Panc1 (cell line): ENCODE results near the gene LINGO3. TPM values are rescaled to one million over a fixed set of nuclear protein-coding genes. Genes with fewer than 3 reads are reported as not detected.

Experiments used
- ATAC-seq: fragments of 200-7000 bp; cut with Tn5 transposase; 2 replicates; pipeline ENCODE4 v1.9.1; 2020; ENCODE audit warnings: mild to moderate bottlenecking, moderate library complexity
- BruUV-seq: library from RNA; stranded (reverse); fragments of 400-500 nt; replicated peaks from 2 replicates; lab custom pipeline; 2021; lab: Mats Ljungman, UMichigan
- CTCF ChIA-PET: fragments of 300-600 bp; sonication (Branson Sonifier 250); formaldehyde crosslinking; loops from one replicate; lab custom pipeline; 2022; ENCODE audit warnings: antibody characterized with exemption; lab: Charles Lee
- POLR2A ChIA-PET: fragments of 300-600 bp; sonication (Branson Sonifier 250); formaldehyde crosslinking; loops from one replicate; lab custom pipeline; 2022; ENCODE audit warnings: antibody characterized with exemption; lab: Charles Lee
- DNase-seq: peaks from one replicate; pipeline ENCODE4 v3.0.0-alpha.2; 2010; ENCODE audit warnings: low read depth, low spot score
- H3K27ac ChIP-seq: 2 replicates; pipeline ENCODE4 v1.5.1; 2011; ENCODE audit warnings: mild to moderate bottlenecking, low read length, inconsistent platforms
- H3K27me3 ChIP-seq: fragments of 200-500 bp; sonication (Bioruptor generic); 2 replicates; pipeline ENCODE4 v1.6.0; 2014; ENCODE audit warnings: low read length, inconsistent platforms; ENCODE audit not compliant: control insufficient read depth, insufficient read depth
- H3K36me3 ChIP-seq: fragments of 200-500 bp; sonication (Bioruptor generic); 2 replicates; pipeline ENCODE4 v1.5.1; 2014; ENCODE audit warnings: inconsistent platforms, mild to moderate bottlenecking, low read length, moderate library complexity; ENCODE audit not compliant: control insufficient read depth, insufficient read depth
- H3K4me1 ChIP-seq: 2 replicates; pipeline ENCODE4 v1.5.1; 2011; ENCODE audit warnings: inconsistent platforms, mild to moderate bottlenecking, low read length, moderate library complexity; ENCODE audit not compliant: control insufficient read depth, insufficient read depth
- H3K4me3 ChIP-seq, 2 experiments: 2 replicates each; pipeline ENCODE4 v1.5.1; 2011 to 2012; ENCODE audit warnings: low read depth in 2 of 2, low read length in 2 of 2, mild to moderate bottlenecking in 2 of 2, inconsistent platforms in 1 of 2, moderate library complexity in 1 of 2
- H3K9me3 ChIP-seq: fragments of 200-500 bp; sonication (Bioruptor generic); 2 replicates; pipeline ENCODE4 v1.5.1; 2014; ENCODE audit warnings: low read depth, mild to moderate bottlenecking, inconsistent platforms, low read length, moderate library complexity; ENCODE audit not compliant: control insufficient read depth, insufficient read depth
- CTCF ChIP-seq: fragments of 450-650 bp; IDR thresholded peaks from 2 replicates; pipeline ENCODE4 v1.5.1; 2017; ENCODE audit warnings: mild to moderate bottlenecking
- POLR2AphosphoS5 ChIP-seq: IDR thresholded peaks from 2 replicates; pipeline ENCODE4 v1.6.1; 2012; ENCODE audit warnings: mild to moderate bottlenecking, low read depth, low read length, moderate library complexity
- REST ChIP-seq, 2 experiments: IDR thresholded peaks; 2 replicates each; pipeline ENCODE4 v1.6.1; 2011 to 2012; ENCODE audit warnings: low read depth in 2 of 2, control low read depth in 1 of 2, low read length in 1 of 2, mild to moderate bottlenecking in 1 of 2, moderate library complexity in 1 of 2; ENCODE audit not compliant: insufficient read depth in 1 of 2
- SIN3A ChIP-seq: IDR thresholded peaks from 2 replicates; pipeline ENCODE4 v1.6.1; 2012; ENCODE audit warnings: low read depth, mild to moderate bottlenecking, low read length, moderate library complexity, borderline replicate concordance; ENCODE audit not compliant: insufficient read depth
- TCF7L2 ChIP-seq: IDR thresholded peaks from 2 replicates; pipeline ENCODE4 v1.6.1; 2011; ENCODE audit warnings: mild to moderate bottlenecking, low read depth, low read length, inconsistent platforms
- in situ Hi-C: cut with HindIII; loops from 2 replicates; pipeline ENCODE4 v1.10.0; 2016; ENCODE audit warnings: low sequenced_read_pairs, low pct_unique_long_range_greater_than_20kb
- intact Hi-C: fragments of 100-400 bp; cut with micrococcal nuclease; formaldehyde crosslinking; loops from one replicate; pipeline ENCODE4 v1.10.0; 2022; ENCODE audit not compliant: unreplicated experiment
- total RNA-seq: library from RNA; stranded (reverse); gene quantifications from one replicate; pipeline ENCODE4 v1.2.1, GENCODE V29; 2021; ENCODE audit not compliant: unreplicated experiment

The LINGO3 gene
- total RNA-seq, 1 experiment from 2014 or later: 0.13 TPM

- Histone ChIP-seq H3K27me3 (no peaks in the 10 kb centered on the region), H3K9me3 (no peaks in the 10 kb centered on the region), H3K27ac (no peak overlapping the region), H3K4me1 (no peaks in the 10 kb centered on the region), H3K36me3 (no peaks in the 10 kb centered on the region), H3K4me3 (no peak overlapping the region)
- no peak for DNase-seq
- ChIA-PET CTCF (no interaction called here), POLR2A (no interaction called here)
- TF ChIP-seq CTCF (no peak), REST (IDR thresholded peaks at IDR 0.05; ENCODE audit: insufficient read depth in 1 of 2, low read depth in 2 of 2, low read length in 1 of 2) (no peak), POLR2AphosphoS5 (no peak), SIN3A (no peak), TCF7L2 (no peak)
- in situ Hi-C loops (no loop called here), intact Hi-C loops (no loop called here)
- no peak for ATAC-seq
- no TSS peak for BruUV-seq
Observed at GRCh38 chr19:2353887-2354592, 46.1 kb upstream of the LINGO3 start.

GRCh38 chr19:2353159-2353886, 45.4 kb upstream of the LINGO3 start:
- in situ Hi-C loops: no loop called here
- TF ChIP-seq SIN3A (no peak), POLR2AphosphoS5 (no peak), TCF7L2 (no peak), CTCF (no peak)
- no TSS peak for BruUV-seq
- no peaks in the 10 kb centered on the region for H3K9me3 ChIP-seq
- no peak for DNase-seq
- intact Hi-C loops: no loop called here
- H3K27me3 ChIP-seq: no peaks in the 10 kb centered on the region
- no peaks in the 10 kb centered on the region for H3K4me1 ChIP-seq
- no peak overlapping the region for H3K4me3 ChIP-seq
- H3K36me3 ChIP-seq: no peaks in the 10 kb centered on the region
- ATAC-seq: no peak
- CTCF ChIA-PET: no interaction called here
- POLR2A ChIA-PET: no interaction called here
- H3K27ac ChIP-seq: no peak overlapping the region
